Peyer's patch (tissue), 4 donors: ENCODE results near the gene EFTUD2. TPM values are rescaled to one million over a fixed set of nuclear protein-coding genes. Genes with fewer than 3 reads are reported as not detected.

ENCODE experiments used
- DNase-seq, 3 donors: peaks; one replicate each; pipeline ENCODE4 v3.0.0-alpha.2; 2017 to 2019
- H3K27ac ChIP-seq, 4 donors: fragments of 200-600 bp; sonication (generic); one replicate each; pipeline ENCODE4 v1.5.1; 2016 to 2019
- H3K27me3 ChIP-seq, 2 donors: fragments of 200-600 bp; sonication (generic); one replicate each; pipeline ENCODE4 v1.5.1; 2019
- H3K36me3 ChIP-seq, 3 donors: fragments of 200-600 bp; sonication (generic); one replicate each; pipeline ENCODE4 v1.5.1; 2016 to 2019
- H3K4me1 ChIP-seq, 4 donors: fragments of 200-600 bp; sonication (generic); one replicate each; pipeline ENCODE4 v1.5.1; 2016 to 2019
- H3K4me3 ChIP-seq, 4 donors: fragments of 200-600 bp; sonication (generic); 1 replicate in 3 of 4; 2 replicates in 1 of 4; pipeline ENCODE4 v1.5.1; 2016 to 2019; ENCODE audit warnings: mild to moderate bottlenecking in 1 of 4
- H3K9me3 ChIP-seq, 4 donors: fragments of 200-600 bp; sonication (generic); one replicate each; pipeline ENCODE4 v1.5.1; 2016 to 2019; ENCODE audit warnings: mild to moderate bottlenecking in 1 of 4
- CTCF ChIP-seq, 6 experiments: fragments of 450-650 bp in 4 of 6; fragments of 200-600 bp in 2 of 6; sonication (generic) in 1 of 6; IDR thresholded peaks; one replicate each; pipeline ENCODE4 v1.5.1; 2017 to 2019; ENCODE audit warnings: antibody characterized with exemption in 6 of 6, mild to moderate bottlenecking in 3 of 6, moderate library complexity in 1 of 6
- POLR2A ChIP-seq, 2 donors: fragments of 450-650 bp; IDR thresholded peaks; one replicate each; pipeline ENCODE4 v1.5.1; 2017; ENCODE audit warnings: antibody characterized with exemption in 2 of 2, mild to moderate bottlenecking in 2 of 2, moderate library complexity in 2 of 2
- small RNA-seq, 2 donors: library from RNA; depleted of rRNA; stranded (forward); fragments of <200 nt; gene quantifications; one replicate each; pipeline ENCODE3, GENCODE V24; 2016
- total RNA-seq, 4 donors: library from RNA; depleted of rRNA; stranded (reverse); fragments of >200 nt; gene quantifications; one replicate each; pipeline ENCODE4 v1.1.0, GENCODE V29; 2016

Gene EFTUD2
- total RNA-seq, 4 donors from 2014 or later, result 43.3 to 176 (median 69.8) TPM

GRCh38 chr17:44807817-44808155 lies 91.5 kb downstream of the EFTUD2 start:
- H3K4me1 ChIP-seq, result no peaks in the 10 kb centered on the region
- H3K4me3 ChIP-seq, result no peak overlapping the region
- H3K9me3 ChIP-seq, result no peaks in the 10 kb centered on the region
- TF ChIP-seq POLR2A (IDR thresholded peaks at IDR 0.05), result no peak
- no peak for TF ChIP-seq CTCF (IDR thresholded peaks at IDR 0.05)
- no peaks in the 10 kb centered on the region for H3K27me3 ChIP-seq
- H3K36me3 ChIP-seq, result no peaks in the 10 kb centered on the region
- no peak overlapping the region for H3K27ac ChIP-seq
- no peak for DNase-seq

- Histone ChIP-seq H3K9me3 (no peaks in the 10 kb centered on the region), H3K36me3 (no peaks in the 10 kb centered on the region), H3K4me1 (no peaks in the 10 kb centered on the region), H3K4me3 (no peak overlapping the region), H3K27ac (no peak overlapping the region), H3K27me3 (no peaks in the 10 kb centered on the region)
- no peak for DNase-seq
- TF ChIP-seq CTCF (IDR thresholded peaks at IDR 0.05), result no peak
- no peak for TF ChIP-seq POLR2A (IDR thresholded peaks at IDR 0.05)
Measured at GRCh38 chr17:44807093-44807816, 92.0 kb downstream of the EFTUD2 start.

GRCh38 chr17:44804302-44805089 lies 94.7 kb downstream of the EFTUD2 start:
- TF ChIP-seq POLR2A (IDR thresholded peaks at IDR 0.05), result no peak
- no peak for TF ChIP-seq CTCF (IDR thresholded peaks at IDR 0.05)
- no peak overlapping the region for H3K4me3 ChIP-seq
- H3K27me3 ChIP-seq, result no peaks in the 10 kb centered on the region
- peak overlapping the region in 1 of 4 donors; percentile 67 for H3K27ac ChIP-seq
- H3K9me3 ChIP-seq, result no peaks in the 10 kb centered on the region
- no peak for DNase-seq
- no peaks in the 10 kb centered on the region for H3K36me3 ChIP-seq
- H3K4me1 ChIP-seq, result no peaks in the 10 kb centered on the region

GRCh38 chr17:44801880-44802279 lies 97.4 kb downstream of the EFTUD2 start:
- H3K9me3 ChIP-seq, result no peaks in the 10 kb centered on the region
- TF ChIP-seq CTCF (IDR thresholded peaks at IDR 0.05) (no peak), POLR2A (IDR thresholded peaks at IDR 0.05) (no peak)
- H3K4me3 ChIP-seq, result no peak overlapping the region
- peak overlapping the region in 1 of 4 donors; percentile 55 for H3K27ac ChIP-seq
- no peaks in the 10 kb centered on the region for H3K27me3 ChIP-seq
- H3K4me1 ChIP-seq, result peaks cover 0 to 5% (median 0%) of the 10 kb centered on the region in 4 donors
- no peaks in the 10 kb centered on the region for H3K36me3 ChIP-seq
- DNase-seq, result no peak

Small RNA genes lying within 50 kb of the gene (small RNA-seq; reads per million reads assigned to genes)
- 0 reads per million in 2 donors for gene CCDC103
- gene MIR6783, result 0 reads per million in 2 donors
- 0 reads per million in 2 donors for gene RN7SL405P

Other genes with a start within 250 kb of the EFTUD2 start
- gene MEIOC, start 243.0 kb downstream of the EFTUD2 start, total RNA-seq, result not detected
- gene CCDC43, start 209.7 kb downstream of the EFTUD2 start, total RNA-seq, result 10 to 100 TPM in 3 of 4 donors, 1 to 10 TPM in 1; 9.1 to 18.4 (median 14.4) TPM
- gene DBF4B, start 190.8 kb downstream of the EFTUD2 start, total RNA-seq, result 10 to 100 TPM in 1 of 4 donors, 1 to 10 TPM in 3; 2.6 to 16.5 (median 4.1) TPM
- gene ADAM11, start 140.5 kb downstream of the EFTUD2 start, total RNA-seq, result 1 to 10 TPM in 1 of 4 donors, under 1 TPM in 1, not detected in 2; 0.67 to 1.4 TPM
- gene GJC1, start 69.2 kb downstream of the EFTUD2 start, total RNA-seq, result 1 to 10 TPM; 1.4 to 7.4 (median 2.5) TPM
- not detected for gene HIGD1B, start 51.6 kb downstream of the EFTUD2 start, total RNA-seq
- gene GFAP, start 16.1 kb upstream of the EFTUD2 start, total RNA-seq, result not detected
- gene KIF18B, start 48.3 kb upstream of the EFTUD2 start, total RNA-seq, result 10 to 100 TPM in 1 of 4 donors, 1 to 10 TPM in 3; 3.4 to 40.4 (median 6.8) TPM
- 1 to 10 TPM in 1 of 4 donors, under 1 TPM in 1, not detected in 2; 0.67 to 3.3 TPM for gene C1QL1, start 68.9 kb upstream of the EFTUD2 start, total RNA-seq
- gene DCAKD, start 152.2 kb upstream of the EFTUD2 start, total RNA-seq, result 10 to 100 TPM; 12.6 to 78.4 (median 23.2) TPM
- gene NMT1, start 161.9 kb upstream of the EFTUD2 start, total RNA-seq, result 100 to 1,000 TPM in 1 of 4 donors, 10 to 100 TPM in 3; 60.9 to 111 (median 77.1) TPM
- gene PLCD3, start 233.1 kb upstream of the EFTUD2 start, total RNA-seq, result 10 to 100 TPM; 11.6 to 44.4 (median 18.4) TPM
- gene ACBD4, start 236.2 kb upstream of the EFTUD2 start, total RNA-seq, result 100 to 1,000 TPM in 1 of 4 donors, 10 to 100 TPM in 3; 33.8 to 124 (median 76.3) TPM
- gene HEXIM1, start 249.0 kb upstream of the EFTUD2 start, total RNA-seq, result 10 to 100 TPM; 24.3 to 41.8 (median 31.7) TPM